Loucy (cell line): Measurements from ENCODE around the gene KREMEN1.

Experiments
- H2AFZ ChIP-seq: fragments of 200-600 bp; sonication (generic); 2 replicates; pipeline ENCODE4 v1.6.0; 2016; ENCODE audit warnings: antibody characterized with exemption, mild to moderate bottlenecking, low read length, moderate library complexity
- H3F3A ChIP-seq: fragments of 200-600 bp; 2 replicates; pipeline ENCODE4 v1.6.0; 2016; ENCODE audit warnings: antibody characterized with exemption, low read depth, mild to moderate bottlenecking
- H3K27me3 ChIP-seq: fragments of 200-600 bp; sonication (generic); 2 replicates; pipeline ENCODE4 v1.6.1; 2014; ENCODE audit warnings: low read length, mild to moderate bottlenecking; ENCODE audit not compliant: insufficient read depth, poor library complexity, severe bottlenecking
- H3K36me3 ChIP-seq: fragments of 200-600 bp; sonication (generic); 2 replicates; pipeline ENCODE4 v1.6.1; 2016; ENCODE audit warnings: low read length; ENCODE audit not compliant: insufficient read depth
- H3K4me1 ChIP-seq: fragments of 200-600 bp; sonication (generic); 2 replicates; pipeline ENCODE4 v1.5.1; 2014; ENCODE audit warnings: low read length, mild to moderate bottlenecking; ENCODE audit not compliant: insufficient read depth, poor library complexity, severe bottlenecking
- H3K4me2 ChIP-seq: fragments of 200-600 bp; sonication (generic); 2 replicates; pipeline ENCODE4 v1.6.0; 2014; ENCODE audit warnings: antibody characterized with exemption, low read length, low read depth, mild to moderate bottlenecking; ENCODE audit not compliant: poor library complexity, severe bottlenecking
- H3K4me3 ChIP-seq: fragments of 200-600 bp; sonication (generic); 2 replicates; pipeline ENCODE4 v1.5.1; 2014; ENCODE audit warnings: low read length, mild to moderate bottlenecking, mixed read lengths; ENCODE audit not compliant: poor library complexity, severe bottlenecking
- H3K79me2 ChIP-seq: fragments of 200-600 bp; sonication (generic); 2 replicates; pipeline ENCODE4 v1.6.1; 2014; ENCODE audit warnings: low read length; ENCODE audit not compliant: insufficient read depth
- H3K9ac ChIP-seq: fragments of 200-600 bp; sonication (generic); 2 replicates; pipeline ENCODE4 v1.6.0; 2014; ENCODE audit warnings: mild to moderate bottlenecking, low read depth, low read length, moderate library complexity; ENCODE audit not compliant: poor library complexity, severe bottlenecking
- H3K9me2 ChIP-seq: fragments of 200-600 bp; sonication (generic); replicated peaks from 2 replicates; pipeline ENCODE4 v1.6.1; 2016; ENCODE audit warnings: low read depth, low read length, mixed read lengths
- H3K9me3 ChIP-seq: fragments of 200-600 bp; sonication (generic); 2 replicates; pipeline ENCODE4 v1.6.1; 2014; ENCODE audit warnings: mild to moderate bottlenecking, antibody characterized with exemption, low read length, low read depth; ENCODE audit not compliant: insufficient read depth
- H4K20me1 ChIP-seq: fragments of 200-600 bp; sonication (generic); 2 replicates; pipeline ENCODE4 v1.6.0; 2014; ENCODE audit warnings: antibody characterized with exemption, low read length, mild to moderate bottlenecking; ENCODE audit not compliant: insufficient read depth, poor library complexity, severe bottlenecking
- EZH2phosphoT487 ChIP-seq: fragments of 200-600 bp; IDR thresholded peaks from 2 replicates; pipeline ENCODE4 v1.6.1; 2018; ENCODE audit warnings: antibody characterized with exemption, mild to moderate bottlenecking, moderate library complexity, borderline replicate concordance
- TF ChIP-seq, protein P1 (sequence below): fragments of 200-600 bp; sonication (generic); conservative IDR thresholded peaks from 2 replicates; pipeline ENCODE4 v1.5.1; 2014; ENCODE audit warnings: mild to moderate bottlenecking, antibody characterized with exemption, low read length

The KREMEN1 gene

DNA sequence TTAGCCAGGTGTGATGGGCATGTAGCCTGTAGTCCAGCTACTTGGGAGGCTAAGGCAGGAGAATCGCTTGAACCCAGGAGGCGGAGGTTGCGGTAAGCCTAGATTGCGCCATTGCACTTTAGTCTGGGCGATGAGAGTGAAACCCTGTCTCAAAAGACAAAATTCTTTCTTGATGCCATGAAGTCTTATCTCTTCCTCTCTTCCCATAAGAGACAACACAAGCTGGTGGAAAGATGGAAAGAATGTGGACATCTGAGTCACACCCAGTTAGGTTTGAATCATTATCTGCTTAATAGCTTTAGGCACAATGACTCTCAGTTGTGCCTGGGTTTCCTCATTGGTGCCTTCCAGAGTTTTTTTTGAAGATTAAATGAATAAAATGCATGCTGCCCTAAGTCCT is 35.3 kb downstream of the KREMEN1 start:
- no peaks in the 10 kb centered on the region for H3K79me2 ChIP-seq
- no peaks in the 10 kb centered on the region for H3K36me3 ChIP-seq
- no peaks in the 10 kb centered on the region for H3F3A ChIP-seq
- no peaks in the 10 kb centered on the region for H3K4me1 ChIP-seq
- H2AFZ ChIP-seq, result no peak overlapping the region
- no peak for TF ChIP-seq EZH2phosphoT487
- TF ChIP-seq, protein P1, sequence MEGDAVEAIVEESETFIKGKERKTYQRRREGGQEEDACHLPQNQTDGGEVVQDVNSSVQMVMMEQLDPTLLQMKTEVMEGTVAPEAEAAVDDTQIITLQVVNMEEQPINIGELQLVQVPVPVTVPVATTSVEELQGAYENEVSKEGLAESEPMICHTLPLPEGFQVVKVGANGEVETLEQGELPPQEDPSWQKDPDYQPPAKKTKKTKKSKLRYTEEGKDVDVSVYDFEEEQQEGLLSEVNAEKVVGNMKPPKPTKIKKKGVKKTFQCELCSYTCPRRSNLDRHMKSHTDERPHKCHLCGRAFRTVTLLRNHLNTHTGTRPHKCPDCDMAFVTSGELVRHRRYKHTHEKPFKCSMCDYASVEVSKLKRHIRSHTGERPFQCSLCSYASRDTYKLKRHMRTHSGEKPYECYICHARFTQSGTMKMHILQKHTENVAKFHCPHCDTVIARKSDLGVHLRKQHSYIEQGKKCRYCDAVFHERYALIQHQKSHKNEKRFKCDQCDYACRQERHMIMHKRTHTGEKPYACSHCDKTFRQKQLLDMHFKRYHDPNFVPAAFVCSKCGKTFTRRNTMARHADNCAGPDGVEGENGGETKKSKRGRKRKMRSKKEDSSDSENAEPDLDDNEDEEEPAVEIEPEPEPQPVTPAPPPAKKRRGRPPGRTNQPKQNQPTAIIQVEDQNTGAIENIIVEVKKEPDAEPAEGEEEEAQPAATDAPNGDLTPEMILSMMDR, result no peak
- H3K27me3 ChIP-seq, result no peaks in the 10 kb centered on the region
- H3K9me2 ChIP-seq, result no peaks in the 10 kb centered on the region
- no peak overlapping the region for H3K4me2 ChIP-seq
- H3K9me3 ChIP-seq, result no peaks in the 10 kb centered on the region
- no peak overlapping the region for H3K4me3 ChIP-seq
- no peak overlapping the region for H3K9ac ChIP-seq
- H4K20me1 ChIP-seq, result no peaks in the 10 kb centered on the region

DNA sequence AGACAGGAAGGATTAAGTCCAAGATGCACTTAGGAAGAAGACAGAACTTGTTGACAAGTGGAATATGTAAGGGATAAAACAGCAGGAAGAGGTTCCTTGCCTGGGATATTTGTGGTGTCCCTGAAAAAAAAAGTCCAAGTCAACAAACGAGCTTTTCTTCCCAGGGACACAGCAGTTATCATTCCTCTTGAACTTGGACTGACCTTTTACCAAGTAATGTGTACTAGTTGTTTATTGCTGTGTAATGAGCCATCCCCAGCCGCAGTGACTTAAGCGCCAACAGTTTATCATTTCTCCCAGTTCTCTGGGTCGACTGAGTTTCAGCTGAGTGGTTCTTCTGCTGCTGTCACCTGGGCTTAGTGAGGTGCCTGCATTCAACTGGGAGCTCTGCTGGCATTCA is 37.0 kb downstream of the KREMEN1 start:
- Histone ChIP-seq H3K27me3 (no peaks in the 10 kb centered on the region), H3K9me2 (no peaks in the 10 kb centered on the region), H3K4me3 (no peak overlapping the region), H3K79me2 (no peaks in the 10 kb centered on the region), H3K4me1 (no peaks in the 10 kb centered on the region), H2AFZ (no peak overlapping the region), H3K36me3 (no peaks in the 10 kb centered on the region), H3F3A (no peaks in the 10 kb centered on the region), H3K9ac (no peak overlapping the region), H3K9me3 (no peaks in the 10 kb centered on the region), H3K4me2 (no peak overlapping the region), H4K20me1 (no peaks in the 10 kb centered on the region)
- TF ChIP-seq, protein P1, result no peak
- no peak for TF ChIP-seq EZH2phosphoT487

DNA sequence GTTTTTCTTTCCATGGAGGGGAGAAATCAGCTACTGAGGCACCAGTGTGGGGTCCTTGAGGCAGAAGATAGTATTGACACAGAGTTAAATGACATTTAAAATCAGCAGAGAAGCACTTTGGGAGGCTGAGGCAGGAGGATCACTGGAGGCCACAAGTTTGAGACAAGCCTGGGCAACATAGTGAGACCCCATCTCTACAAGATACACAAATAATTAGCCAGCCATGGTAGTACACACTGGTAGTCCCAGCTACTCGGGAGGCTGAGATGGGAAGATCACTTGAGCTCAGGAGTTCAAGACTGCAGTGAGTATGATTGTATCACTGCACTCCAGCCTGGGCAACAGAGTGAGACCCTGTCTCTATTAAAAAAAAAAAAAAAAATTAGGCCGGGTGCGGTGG is 38.1 kb downstream of the KREMEN1 start:
- no peaks in the 10 kb centered on the region for H3K9me2 ChIP-seq
- H3K4me1 ChIP-seq, result no peaks in the 10 kb centered on the region
- H3K9me3 ChIP-seq, result no peaks in the 10 kb centered on the region
- no peak overlapping the region for H3K4me2 ChIP-seq
- TF ChIP-seq EZH2phosphoT487, result no peak
- TF ChIP-seq, protein P1, result no peak
- H4K20me1 ChIP-seq, result no peaks in the 10 kb centered on the region
- no peak overlapping the region for H3K4me3 ChIP-seq
- no peaks in the 10 kb centered on the region for H3K36me3 ChIP-seq
- H3K79me2 ChIP-seq, result no peaks in the 10 kb centered on the region
- H2AFZ ChIP-seq, result no peak overlapping the region
- H3F3A ChIP-seq, result no peaks in the 10 kb centered on the region
- no peaks in the 10 kb centered on the region for H3K27me3 ChIP-seq
- H3K9ac ChIP-seq, result no peak overlapping the region
